ENCODE results near the gene HCN2.

HCN2 gene

DNA sequence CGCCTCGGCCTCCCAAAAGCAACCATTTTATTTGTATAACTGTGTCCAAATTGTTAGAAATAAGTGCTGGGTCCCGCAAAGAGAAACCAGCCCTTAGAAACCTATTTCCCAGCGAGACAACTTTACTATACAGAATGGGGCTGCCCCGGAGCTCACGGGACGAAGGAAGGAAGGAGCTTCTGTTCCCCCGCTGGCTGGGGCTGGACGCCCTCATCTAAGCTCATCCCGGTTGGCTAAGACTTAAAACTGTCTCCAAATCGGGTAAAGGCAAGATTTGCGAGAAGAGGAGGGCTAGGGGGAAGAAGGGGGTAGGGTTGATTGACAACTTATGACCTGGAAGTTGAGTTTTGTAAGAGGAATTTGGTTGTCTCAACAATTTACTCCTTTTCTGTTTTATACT lies 29.6 kb upstream of the HCN2 start:
- Histone ChIP-seq H3K79me2 (ENCODE audit: control insufficient read depth, insufficient read depth, low read length, poor library complexity) (no peaks in the 10 kb centered on the region), H3K4me3 (ENCODE audit: low read depth, low read length) (no peak overlapping the region), H3K79me1 (ENCODE audit: low read length) (peaks cover 1% of the 10 kb centered on the region), H3K23ac (ENCODE audit: low read length) (no peak overlapping the region), H2BK12ac (ENCODE audit: low read length) (no peak overlapping the region), H2AK5ac (ENCODE audit: low read length) (no peak overlapping the region), H3K9me3 (ENCODE audit: insufficient read depth, low read depth, low read length) (peaks cover 4% of the 10 kb centered on the region), H4K12ac (ENCODE audit: low read depth, low read length) (no peak overlapping the region), H3K14ac (ENCODE audit: low read length) (no peak overlapping the region), H3K4me2 (ENCODE audit: low read length) (no peak overlapping the region), H3K18ac (ENCODE audit: low read length) (no peak overlapping the region), H2BK120ac (ENCODE audit: insufficient read depth, low read length, poor library complexity) (no peak overlapping the region), H3K4ac (ENCODE audit: low read depth, low read length) (no peak overlapping the region), H4K8ac (ENCODE audit: low read depth, low read length) (no peak overlapping the region), H3K4me1 (ENCODE audit: control insufficient read depth in 1 of 2, insufficient read depth in 2 of 2, low read length in 2 of 2) (peaks cover 0 to 2% of the 10 kb centered on the region in 2 experiments), H2AFZ (ENCODE audit: insufficient read depth, low read length, poor library complexity) (no peak overlapping the region), H3K36me3 (ENCODE audit: control insufficient read depth in 1 of 2, insufficient read depth in 2 of 2, low read length in 2 of 2) (no peaks in the 10 kb centered on the region), H3K27ac (ENCODE audit: low read depth, low read length) (no peak overlapping the region), H2BK5ac (ENCODE audit: low read depth, low read length, poor library complexity) (no peak overlapping the region), H4K91ac (ENCODE audit: low read depth, low read length) (no peak overlapping the region), H3K27me3 (ENCODE audit: insufficient read depth, low read length) (no peaks in the 10 kb centered on the region), H3K9ac (ENCODE audit: low read length) (no peak overlapping the region)
- no CpG with 5 or more reads among the region's 12 CpGs for WGBS (ENCODE audit: extremely low coverage, insufficient coverage, insufficient read length)
- no peak for DNase-seq

DNA sequence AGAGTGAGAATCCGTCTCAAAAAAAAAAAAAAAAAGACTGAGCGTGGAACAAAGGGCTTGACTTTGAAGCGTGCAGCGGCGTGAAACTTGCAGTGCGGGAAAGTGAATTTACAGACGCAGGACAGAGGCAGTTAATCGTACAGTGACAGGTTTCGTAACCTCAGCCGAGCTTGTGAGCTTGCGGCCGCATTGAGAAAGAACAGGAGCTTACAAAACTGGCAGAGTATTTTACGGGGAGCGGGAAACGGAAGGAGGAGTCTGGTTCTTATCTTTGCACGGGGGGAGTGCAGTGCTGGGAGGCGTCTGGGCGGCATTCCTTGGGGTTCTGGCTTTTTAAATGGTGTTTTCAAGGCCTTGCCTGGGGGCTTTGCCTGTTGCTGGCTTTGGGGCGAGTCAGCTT lies 23.3 kb upstream of the HCN2 start:
- peaks cover 5% of the 10 kb centered on the region for H3K9me3 ChIP-seq (ENCODE audit: insufficient read depth, low read depth, low read length)
- no peaks in the 10 kb centered on the region for H3K27me3 ChIP-seq (ENCODE audit: insufficient read depth, low read length)
- no peak overlapping the region for H3K18ac ChIP-seq (ENCODE audit: low read length)
- H4K91ac ChIP-seq (ENCODE audit: low read depth, low read length), result no peak overlapping the region
- no peak overlapping the region for H2BK120ac ChIP-seq (ENCODE audit: insufficient read depth, low read length, poor library complexity)
- no CpG with 5 or more reads among the region's 19 CpGs for WGBS (ENCODE audit: extremely low coverage, insufficient coverage, insufficient read length)
- peaks cover 2% of the 10 kb centered on the region for H3K79me2 ChIP-seq (ENCODE audit: control insufficient read depth, insufficient read depth, low read length, poor library complexity)
- H3K4me2 ChIP-seq (ENCODE audit: low read length), result peak overlapping the region; percentile 9
- H3K4me3 ChIP-seq (ENCODE audit: low read depth, low read length), result no peak overlapping the region
- no peak overlapping the region for H3K23ac ChIP-seq (ENCODE audit: low read length)
- peaks cover 13 to 17% of the 10 kb centered on the region in 2 experiments for H3K4me1 ChIP-seq (ENCODE audit: control insufficient read depth in 1 of 2, insufficient read depth in 2 of 2, low read length in 2 of 2)
- H4K8ac ChIP-seq (ENCODE audit: low read depth, low read length), result no peak overlapping the region
- peak overlapping the region; percentile 88 for H3K27ac ChIP-seq (ENCODE audit: low read depth, low read length)
- H3K79me1 ChIP-seq (ENCODE audit: low read length), result peaks cover 16% of the 10 kb centered on the region
- no peak overlapping the region for H3K9ac ChIP-seq (ENCODE audit: low read length)
- H2AK5ac ChIP-seq (ENCODE audit: low read length), result no peak overlapping the region
- H3K4ac ChIP-seq (ENCODE audit: low read depth, low read length), result no peak overlapping the region
- DNase-seq, result peak in 1 of 2 donors; percentile 48
- H2BK12ac ChIP-seq (ENCODE audit: low read length), result no peak overlapping the region
- peak overlapping the region; percentile 90 for H2BK5ac ChIP-seq (ENCODE audit: low read depth, low read length, poor library complexity)
- no peak overlapping the region for H4K12ac ChIP-seq (ENCODE audit: low read depth, low read length)
- H2AFZ ChIP-seq (ENCODE audit: insufficient read depth, low read length, poor library complexity), result no peak overlapping the region
- no peak overlapping the region for H3K14ac ChIP-seq (ENCODE audit: low read length)
- H3K36me3 ChIP-seq (ENCODE audit: control insufficient read depth in 1 of 2, insufficient read depth in 2 of 2, low read length in 2 of 2), result no peaks in the 10 kb centered on the region

DNA sequence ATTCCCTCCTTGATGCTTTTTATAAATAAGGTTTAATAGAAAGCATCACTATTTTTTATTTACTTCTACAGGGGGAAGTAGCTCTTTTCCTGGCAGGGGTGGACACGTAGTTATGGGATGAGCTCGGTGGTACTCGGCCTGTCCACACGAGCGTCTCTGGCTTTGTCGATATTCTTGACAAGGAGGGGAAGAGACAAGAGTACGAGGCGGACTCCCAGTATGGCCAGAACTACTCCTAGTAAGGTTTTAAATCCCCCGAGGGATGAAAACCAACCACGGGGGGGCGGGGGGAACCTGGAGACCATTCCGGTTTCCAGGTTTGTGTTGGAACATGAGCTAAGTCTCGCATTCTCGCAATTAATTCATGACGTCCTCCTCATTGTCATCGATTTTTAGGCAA lies 22.8 kb upstream of the HCN2 start:
- no peak overlapping the region for H2AFZ ChIP-seq (ENCODE audit: insufficient read depth, low read length, poor library complexity)
- peak overlapping the region; percentile 48 for H4K8ac ChIP-seq (ENCODE audit: low read depth, low read length)
- H3K23ac ChIP-seq (ENCODE audit: low read length), result no peak overlapping the region
- H3K14ac ChIP-seq (ENCODE audit: low read length), result peak overlapping the region; percentile 92
- no peaks in the 10 kb centered on the region for H3K36me3 ChIP-seq (ENCODE audit: control insufficient read depth in 1 of 2, insufficient read depth in 2 of 2, low read length in 2 of 2)
- H3K27me3 ChIP-seq (ENCODE audit: insufficient read depth, low read length), result no peaks in the 10 kb centered on the region
- H3K27ac ChIP-seq (ENCODE audit: low read depth, low read length), result peak overlapping the region; percentile 88
- no peak for DNase-seq
- peak overlapping the region; percentile 98 for H2BK12ac ChIP-seq (ENCODE audit: low read length)
- H3K9me3 ChIP-seq (ENCODE audit: insufficient read depth, low read depth, low read length), result peaks cover 5% of the 10 kb centered on the region
- H3K4ac ChIP-seq (ENCODE audit: low read depth, low read length), result peak overlapping the region; percentile 42
- H3K4me1 ChIP-seq (ENCODE audit: control insufficient read depth in 1 of 2, insufficient read depth in 2 of 2, low read length in 2 of 2), result peaks cover 16 to 19% of the 10 kb centered on the region in 2 experiments
- no peak overlapping the region for H3K9ac ChIP-seq (ENCODE audit: low read length)
- peaks cover 20% of the 10 kb centered on the region for H3K79me1 ChIP-seq (ENCODE audit: low read length)
- no CpG with 5 or more reads among the region's 16 CpGs for WGBS (ENCODE audit: extremely low coverage, insufficient coverage, insufficient read length)
- H3K18ac ChIP-seq (ENCODE audit: low read length), result peak overlapping the region; percentile 33
- H3K4me3 ChIP-seq (ENCODE audit: low read depth, low read length), result no peak overlapping the region
- peak overlapping the region; percentile 9 for H3K4me2 ChIP-seq (ENCODE audit: low read length)
- peak overlapping the region; percentile 86 for H4K91ac ChIP-seq (ENCODE audit: low read depth, low read length)
- H3K79me2 ChIP-seq (ENCODE audit: control insufficient read depth, insufficient read depth, low read length, poor library complexity), result peaks cover 2% of the 10 kb centered on the region
- no peak overlapping the region for H4K12ac ChIP-seq (ENCODE audit: low read depth, low read length)
- peak overlapping the region; percentile 93 for H2BK120ac ChIP-seq (ENCODE audit: insufficient read depth, low read length, poor library complexity)
- no peak overlapping the region for H2AK5ac ChIP-seq (ENCODE audit: low read length)
- H2BK5ac ChIP-seq (ENCODE audit: low read depth, low read length, poor library complexity), result peak overlapping the region; percentile 90

DNA sequence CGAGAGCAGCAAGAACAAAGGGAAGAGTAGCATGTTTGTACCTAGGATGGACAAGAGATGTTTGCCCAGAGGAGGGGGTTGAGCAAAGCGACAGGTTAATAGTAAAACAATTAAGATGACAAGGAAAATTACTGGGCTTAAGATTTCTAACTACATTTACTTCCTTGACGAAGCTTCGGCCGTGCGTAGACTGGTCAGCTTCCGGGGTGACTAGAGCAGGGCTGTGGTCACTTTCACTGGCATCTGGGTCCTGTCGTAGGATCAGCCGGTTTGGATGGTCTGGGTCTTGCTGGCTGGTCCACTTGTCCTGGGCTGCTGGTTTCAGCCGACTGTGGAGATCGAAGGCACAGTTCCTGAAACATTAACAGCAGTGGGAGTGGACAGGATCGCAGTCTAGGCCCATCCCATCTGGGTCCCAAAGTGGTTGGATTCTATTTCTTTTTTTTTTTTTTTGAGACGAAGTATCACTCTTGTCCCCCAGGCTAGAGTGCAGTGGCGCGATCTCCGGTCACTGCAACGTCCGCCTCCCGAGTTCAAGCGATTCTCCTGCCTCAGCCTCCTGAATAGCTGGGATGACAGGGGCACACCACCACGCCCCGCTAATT lies 22.3 kb upstream of the HCN2 start:
- DNase-seq, result no peak
- Histone ChIP-seq H3K79me1 (ENCODE audit: low read length) (peaks cover 20% of the 10 kb centered on the region), H3K23ac (ENCODE audit: low read length) (no peak overlapping the region), H3K79me2 (ENCODE audit: control insufficient read depth, insufficient read depth, low read length, poor library complexity) (peaks cover 2% of the 10 kb centered on the region), H4K12ac (ENCODE audit: low read depth, low read length) (peak overlapping the region; percentile 16), H2BK12ac (ENCODE audit: low read length) (peak overlapping the region; percentile 98), H2BK5ac (ENCODE audit: low read depth, low read length, poor library complexity) (peak overlapping the region; percentile 90), H2AK5ac (ENCODE audit: low read length) (peak overlapping the region; percentile 81), H3K36me3 (ENCODE audit: control insufficient read depth in 1 of 2, insufficient read depth in 2 of 2, low read length in 2 of 2) (no peaks in the 10 kb centered on the region), H3K4me2 (ENCODE audit: low read length) (peak overlapping the region; percentile 9), H3K14ac (ENCODE audit: low read length) (peak overlapping the region; percentile 92), H3K4me3 (ENCODE audit: low read depth, low read length) (no peak overlapping the region), H3K18ac (ENCODE audit: low read length) (peak overlapping the region; percentile 95), H3K9me3 (ENCODE audit: insufficient read depth, low read depth, low read length) (peaks cover 4% of the 10 kb centered on the region), H4K8ac (ENCODE audit: low read depth, low read length) (peak overlapping the region; percentile 82), H3K27ac (ENCODE audit: low read depth, low read length) (peak overlapping the region; percentile 88), H4K91ac (ENCODE audit: low read depth, low read length) (peak overlapping the region; percentile 86), H3K4me1 (ENCODE audit: control insufficient read depth in 1 of 2, insufficient read depth in 2 of 2, low read length in 2 of 2) (peaks cover 16 to 19% of the 10 kb centered on the region in 2 experiments), H3K9ac (ENCODE audit: low read length) (no peak overlapping the region), H3K27me3 (ENCODE audit: insufficient read depth, low read length) (no peaks in the 10 kb centered on the region), H2BK120ac (ENCODE audit: insufficient read depth, low read length, poor library complexity) (peak overlapping the region; percentile 93), H3K4ac (ENCODE audit: low read depth, low read length) (no peak overlapping the region), H2AFZ (ENCODE audit: insufficient read depth, low read length, poor library complexity) (peak overlapping the region; percentile 6)
- WGBS (ENCODE audit: extremely low coverage, insufficient coverage, insufficient read length), result no CpG with 5 or more reads among the region's 22 CpGs

Measured in trophoblast cell (in vitro differentiated cells and primary cell).